Activated effector memory CD4-positive, alpha-beta T cell treated with anti-CD3 and anti-CD28 coated beads, Interleukin-2, amount 50 U/mL, for 16 hours (primary cell): ENCODE data around the gene JDP2.

ENCODE experiments used
- DNase-seq: peaks from one replicate; pipeline ENCODE4 v3.0.0-alpha.2; 2020

The JDP2 gene

GRCh38 chr14:75411214-75411540 lies 16.6 kb upstream of the JDP2 start:
- DNase-seq, result no peak

GRCh38 chr14:75413013-75413412 lies 14.8 kb upstream of the JDP2 start:
- DNase-seq, result no peak

DNA sequence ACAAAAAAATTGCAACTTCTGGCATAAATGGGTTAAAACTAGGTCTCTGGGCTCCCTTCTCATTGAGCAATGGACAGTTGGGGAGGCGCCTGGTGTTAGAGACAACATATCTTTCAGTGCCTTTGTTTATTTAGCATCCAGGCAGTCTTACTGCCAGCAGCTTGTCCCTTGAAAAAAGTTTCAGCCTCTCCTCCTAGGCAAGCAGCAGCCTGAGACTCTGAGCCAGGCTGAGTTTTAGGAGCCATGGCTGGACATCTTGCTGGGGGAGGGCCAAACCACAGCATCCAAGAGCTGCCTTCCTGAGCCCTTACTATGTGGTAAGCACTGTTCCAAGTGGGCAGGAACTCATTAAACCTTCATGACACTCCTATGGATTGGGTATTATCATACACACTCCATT lies 10.1 kb upstream of the JDP2 start:
- DNase-seq, result no peak

DNA sequence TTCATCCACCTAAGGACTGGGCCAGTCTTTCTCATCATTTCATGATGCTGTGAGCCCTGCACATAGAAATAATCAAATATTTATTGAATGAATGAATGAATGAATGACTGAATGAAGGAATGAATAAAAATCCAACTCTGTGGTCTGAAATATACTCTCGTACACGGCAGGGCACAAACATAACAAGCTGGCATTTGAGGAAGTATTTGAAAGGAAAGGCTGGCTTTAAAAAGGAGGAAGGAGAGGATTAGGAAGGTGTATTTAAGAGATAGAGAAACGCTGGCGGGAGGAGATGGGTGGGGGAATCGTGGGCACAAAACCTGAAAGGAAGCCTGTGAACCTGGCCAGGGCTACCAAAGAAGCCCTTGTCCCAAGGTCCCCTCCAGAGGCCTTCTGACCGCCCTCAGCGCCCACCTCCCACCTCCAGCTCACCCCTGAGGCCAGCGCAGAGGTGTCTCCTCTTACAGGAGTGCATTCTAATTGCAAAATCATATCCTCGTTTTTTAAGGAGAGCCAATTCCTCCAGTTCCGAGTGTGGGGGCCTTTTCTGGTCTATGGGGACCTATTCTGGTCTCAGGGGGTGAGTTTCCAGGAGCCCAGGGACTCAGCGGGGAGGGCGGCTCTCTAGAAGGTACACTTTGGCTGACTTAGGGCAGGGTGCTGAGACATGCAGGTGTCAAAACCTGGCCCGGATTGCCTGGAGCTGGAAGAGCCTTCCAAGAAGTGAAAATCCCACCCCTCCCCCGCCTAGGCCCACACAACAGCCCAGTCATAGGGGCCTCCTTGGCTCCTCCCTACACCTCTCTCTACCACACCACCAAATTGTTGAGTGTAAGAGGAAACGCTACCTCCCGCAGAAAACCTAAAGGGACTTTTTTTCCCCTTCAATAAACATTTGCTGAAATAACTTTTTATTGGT lies 8.7 kb upstream of the JDP2 start:
- peak; percentile 69 for DNase-seq

DNA sequence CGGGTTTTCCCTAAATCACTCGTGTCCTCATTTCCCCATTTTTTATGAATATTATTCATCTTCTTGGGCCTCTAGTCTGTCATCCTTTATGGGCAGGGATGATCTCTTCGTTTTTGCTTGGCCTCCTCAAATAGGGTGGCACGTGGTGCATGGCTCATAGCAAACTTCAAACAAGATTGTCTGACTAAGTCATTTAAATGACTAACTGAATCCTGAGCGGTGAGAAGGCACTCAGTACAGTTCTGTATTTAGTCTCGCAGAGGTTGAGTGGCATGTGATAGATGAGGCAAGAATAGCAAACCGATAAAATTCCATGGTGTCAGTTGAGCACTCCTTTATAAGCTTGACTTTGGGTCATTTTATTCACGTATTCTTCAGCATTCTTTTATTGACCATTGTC lies 5.7 kb upstream of the JDP2 start:
- DNase-seq, result no peak

DNA sequence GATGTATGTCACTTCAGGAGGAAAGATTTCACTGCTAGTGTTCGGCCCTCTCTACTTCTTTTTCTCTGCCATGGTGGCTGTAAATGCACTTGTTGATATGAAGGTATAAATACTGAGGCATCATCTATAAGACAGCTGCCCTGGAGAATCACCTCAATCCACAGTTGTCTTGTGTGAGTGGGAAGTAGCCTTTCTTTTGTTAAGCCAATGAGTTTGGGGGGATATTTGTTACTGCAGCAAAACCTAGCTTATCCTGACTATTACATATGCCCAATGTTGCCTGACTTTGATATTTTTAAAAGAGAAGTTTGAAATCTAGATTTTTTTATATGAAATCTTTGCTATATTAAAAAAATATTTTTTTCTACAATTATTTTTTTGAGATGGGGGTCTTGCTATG lies 3.3 kb upstream of the JDP2 start:
- no peak for DNase-seq

- DNase-seq, result no peak
Measured at GRCh38 chr14:75425446-75425845, 2.4 kb upstream of the JDP2 start.

DNA sequence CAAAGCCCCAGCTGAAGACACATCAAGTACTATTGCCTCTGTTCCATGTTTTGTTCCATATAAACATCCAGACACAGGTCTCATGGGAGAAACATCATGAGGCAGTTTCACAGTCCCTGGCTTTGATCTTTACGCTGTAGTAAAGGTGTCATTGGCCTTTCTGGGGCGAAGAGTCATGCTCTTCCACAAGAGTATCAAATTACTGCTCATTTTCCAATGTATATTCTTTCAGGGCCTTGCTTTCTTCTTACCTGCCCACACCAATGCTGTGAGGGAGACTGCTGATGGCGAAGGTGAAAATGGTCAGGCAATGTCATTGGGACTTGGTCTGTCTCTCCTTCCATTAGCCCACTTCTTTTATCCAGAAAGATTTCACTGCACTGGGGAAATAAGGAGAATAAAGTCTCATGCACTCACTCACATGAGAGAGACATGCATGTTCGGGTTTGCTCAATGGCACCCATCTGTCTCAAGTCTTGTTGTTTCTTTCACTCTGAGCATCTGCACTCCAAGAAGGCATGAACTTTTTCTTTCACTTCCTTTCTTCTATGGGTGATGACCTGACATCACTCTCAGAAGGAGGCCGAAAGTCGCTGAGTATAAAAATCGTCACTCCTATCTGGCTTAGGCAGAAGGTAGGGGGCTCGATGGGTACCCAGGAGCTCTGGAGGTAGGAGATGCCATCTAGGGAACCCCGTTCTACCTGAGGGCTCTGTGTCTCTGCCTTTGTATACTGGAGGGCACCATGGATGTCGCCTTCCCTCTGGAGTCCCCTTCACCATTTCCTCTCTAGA lies 1.3 kb upstream of the JDP2 start:
- DNase-seq, result no peak

DNA sequence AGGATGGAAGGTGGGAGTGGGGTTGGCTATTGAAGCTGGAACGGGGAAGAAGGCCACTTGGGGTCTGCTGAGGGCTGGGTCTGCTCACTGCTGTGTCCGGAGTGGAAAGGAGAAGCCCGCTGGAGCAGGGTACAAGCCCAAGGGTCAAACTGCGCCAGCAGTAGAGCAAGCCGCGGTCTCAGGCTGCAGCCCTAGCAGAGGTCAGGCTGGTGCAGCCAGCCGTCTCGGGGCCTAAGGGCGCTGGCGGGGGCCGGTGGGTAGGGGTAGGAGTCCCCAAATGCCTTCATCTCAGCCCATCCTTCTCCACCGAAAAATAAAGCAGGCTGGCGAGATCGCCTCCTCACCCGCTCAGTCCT lies 718 bp upstream of the JDP2 start:
- no peak for DNase-seq

DNA sequence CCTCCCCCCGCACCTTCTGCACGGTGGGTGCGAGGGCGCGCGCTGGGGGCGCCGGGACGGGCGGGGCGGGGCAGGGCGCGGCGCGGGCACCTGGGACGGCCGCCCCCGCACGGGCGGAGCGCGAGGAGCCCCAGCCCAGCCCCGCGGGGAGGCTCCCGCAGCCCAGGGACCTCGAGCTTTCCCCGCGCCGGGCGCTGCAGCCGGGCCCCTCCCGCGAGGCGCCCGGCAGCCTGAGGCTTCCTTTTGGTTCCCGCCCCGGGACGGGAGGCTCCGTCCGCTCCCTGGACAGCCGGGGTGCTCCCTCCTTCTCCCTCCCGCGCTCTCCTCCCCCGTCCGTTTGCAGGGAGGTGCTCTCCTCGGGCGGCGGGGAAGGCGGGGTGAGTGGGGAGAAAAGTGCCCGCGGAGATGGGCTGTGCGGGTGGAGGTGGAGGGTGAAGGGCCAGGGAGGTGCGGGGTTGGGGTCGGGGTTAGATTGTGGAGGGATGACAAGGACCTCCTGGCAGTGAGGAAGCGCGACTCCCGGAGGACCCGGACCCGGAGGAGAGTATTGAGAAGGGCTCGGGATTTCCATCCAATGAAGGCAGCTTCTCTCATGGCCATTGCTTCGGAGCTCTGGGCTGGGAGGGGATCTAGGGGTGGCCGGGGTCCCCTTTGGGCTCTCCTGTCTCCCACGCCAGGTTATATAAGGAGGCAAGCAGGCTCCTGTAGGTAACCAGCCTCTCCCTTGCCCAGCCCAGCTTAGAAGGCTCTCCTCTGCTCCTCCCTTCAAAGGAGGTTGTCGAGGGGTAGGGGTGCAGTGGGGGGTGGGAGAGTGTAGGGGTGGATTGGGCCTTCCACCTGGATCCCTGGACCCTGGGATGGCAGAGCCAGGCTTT lies 645 bp downstream of the JDP2 start:
- DNase-seq, result no peak

DNA sequence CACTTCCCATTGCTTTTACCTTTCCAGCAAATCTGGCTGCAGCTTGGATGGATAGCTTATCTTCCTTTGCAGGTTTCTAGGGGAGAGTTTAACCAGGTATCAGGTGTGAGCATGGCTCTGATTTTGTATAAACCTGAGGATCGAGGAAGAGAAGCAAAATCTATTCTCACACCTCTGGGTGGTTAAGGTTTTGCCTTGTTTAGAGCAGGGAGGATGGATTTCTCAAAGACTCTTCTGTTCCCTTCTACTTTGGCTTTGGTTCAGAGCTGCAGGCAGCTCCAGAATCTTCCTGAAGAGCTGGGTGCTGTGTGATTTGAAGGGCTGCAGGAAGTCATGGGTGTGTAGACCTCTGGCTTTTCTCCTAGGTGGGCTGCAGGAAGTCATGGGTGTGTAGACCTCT lies 1.7 kb downstream of the JDP2 start:
- no peak for DNase-seq

GRCh38 chr14:75430116-75430515 lies 2.3 kb downstream of the JDP2 start:
- no peak for DNase-seq

GRCh38 chr14:75430526-75430925 lies 2.7 kb downstream of the JDP2 start:
- DNase-seq, result no peak

DNA sequence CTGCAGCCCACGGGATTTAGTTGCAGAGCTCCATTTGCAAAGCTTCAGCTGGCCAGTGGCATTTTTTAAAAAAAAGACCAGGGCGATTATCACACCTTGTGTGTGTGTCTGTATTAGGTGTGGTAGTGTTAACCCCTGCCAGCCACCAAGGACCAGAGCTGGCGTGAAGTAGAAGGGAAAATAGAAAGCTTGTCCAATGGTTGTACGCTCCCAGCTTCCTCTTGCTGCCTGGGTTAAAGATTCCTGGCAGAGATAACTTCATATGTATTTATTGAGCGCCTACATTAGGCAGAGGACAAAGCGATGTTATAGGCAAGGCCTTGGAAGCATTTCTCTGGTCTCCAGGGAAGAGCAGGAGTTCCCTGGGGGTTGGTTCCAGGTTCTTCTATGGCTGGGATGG lies 3.2 kb downstream of the JDP2 start:
- DNase-seq, result no peak

- no peak for DNase-seq
Measured at GRCh38 chr14:75431827-75432226, 4.0 kb downstream of the JDP2 start.

DNA sequence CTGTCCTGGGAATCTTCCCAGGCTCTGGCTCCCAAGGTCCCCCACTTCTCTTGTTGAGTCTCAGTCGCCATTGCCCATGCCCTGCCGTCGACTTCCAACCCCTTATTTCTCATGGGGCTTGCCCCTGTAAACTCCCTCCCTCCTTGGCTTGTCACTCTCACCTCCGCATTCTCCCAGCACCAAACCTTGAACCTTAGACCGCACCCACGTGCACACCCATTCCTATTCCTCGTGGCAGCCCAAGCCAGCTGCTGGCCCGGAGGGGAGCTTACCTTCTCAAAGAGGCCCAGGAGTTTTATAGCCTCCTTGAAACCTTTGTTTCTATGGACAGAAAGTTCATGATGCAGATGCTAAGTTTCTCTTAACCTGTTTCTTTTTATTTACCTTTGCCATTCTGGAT lies 4.6 kb downstream of the JDP2 start:
- DNase-seq, result no peak

- no peak for DNase-seq
Measured at GRCh38 chr14:75433631-75434071, 5.8 kb downstream of the JDP2 start.

DNA sequence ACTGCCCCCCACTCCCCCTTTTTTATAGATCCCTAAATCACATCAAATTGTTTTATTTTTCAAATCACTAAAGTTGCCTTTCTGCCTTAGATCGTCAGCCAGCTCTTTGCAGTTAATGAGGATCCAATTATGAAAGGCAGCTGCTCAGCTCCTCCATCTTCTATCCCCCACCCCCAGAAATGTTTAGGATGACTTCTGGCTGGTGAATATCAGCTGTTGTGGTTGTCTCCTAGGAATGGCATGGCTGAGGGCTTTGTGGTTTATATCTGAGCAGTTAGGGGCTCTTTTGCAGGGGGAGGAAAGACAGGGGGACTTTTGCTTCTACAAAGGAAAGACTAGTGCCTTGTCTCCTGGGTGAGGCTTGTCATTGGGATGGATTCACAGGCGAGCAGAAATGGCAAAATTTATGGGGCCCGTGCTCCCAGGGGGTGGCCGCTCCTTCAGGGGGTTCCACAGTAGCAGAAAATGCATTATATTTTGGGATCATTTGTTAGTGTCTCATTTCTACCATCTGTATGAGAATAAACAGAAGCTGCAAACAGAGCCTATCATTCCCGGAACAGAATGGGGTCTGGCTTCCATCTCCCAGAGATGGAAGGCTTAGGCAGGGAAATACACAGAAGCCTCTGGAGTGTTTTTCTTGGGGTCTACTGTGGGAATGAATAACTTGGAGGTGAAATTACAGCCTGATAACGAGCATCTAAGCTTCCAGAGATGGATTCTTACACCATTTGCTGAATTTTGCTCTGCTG lies 6.5 kb downstream of the JDP2 start:
- DNase-seq, result no peak

GRCh38 chr14:75434890-75435248 lies 7.0 kb downstream of the JDP2 start:
- DNase-seq, result no peak

DNA sequence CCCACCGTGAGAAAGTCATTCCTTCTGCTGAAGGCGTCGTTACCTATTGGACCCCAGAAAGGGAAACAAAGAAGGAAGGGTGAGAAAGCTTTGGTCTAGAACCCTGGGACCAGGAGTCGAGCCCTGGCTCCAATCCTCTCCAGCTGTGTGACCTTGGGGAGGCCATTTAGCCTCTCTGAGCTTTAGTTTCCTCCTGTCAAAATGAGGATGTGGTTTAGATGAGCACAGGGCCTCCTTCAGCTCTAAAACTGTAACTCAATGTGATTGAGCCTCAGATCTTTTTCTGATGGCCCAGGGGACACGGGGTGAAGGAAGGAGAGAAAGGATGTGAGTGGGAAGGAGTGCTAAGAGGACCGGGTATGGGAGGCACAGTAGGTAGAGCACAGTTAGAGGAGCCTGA lies 7.7 kb downstream of the JDP2 start:
- DNase-seq, result no peak

- DNase-seq, result no peak
Measured at GRCh38 chr14:75437201-75438143, 9.7 kb downstream of the JDP2 start.
